SK-N-SH (cell line): ENCODE measurements around the gene MPST. TPM values are rescaled to one million over a fixed set of nuclear protein-coding genes. Genes with fewer than 3 reads are reported as not detected.

Experiments
- CTCF ChIA-PET: fragments of 300-600, 350-600 bp; formaldehyde crosslinking; extraction: SDS; loops from one replicate; lab custom pipeline; 2021; lab: Yijun Ruan, JAX
- POLR2A ChIA-PET: fragments of 350-600 bp; sonication (Branson Sonifier 250); formaldehyde crosslinking; extraction: SDS; loops from one replicate; lab custom pipeline; 2020; ENCODE audit warnings: antibody characterized with exemption, inconsistent platforms; lab: Yijun Ruan, JAX
- DNase-seq: peaks from one replicate; pipeline ENCODE4 v3.0.0; 2012
- H2AFZ ChIP-seq: fragments of 200-600 bp; sonication (generic); 2 replicates; pipeline ENCODE4 v1.8.1; 2016; ENCODE audit warnings: antibody characterized with exemption, mild to moderate bottlenecking, low read depth
- H3F3A ChIP-seq: fragments of 200-600 bp; sonication (generic); replicated peaks from 2 replicates; pipeline ENCODE3; 2016; ENCODE audit warnings: antibody characterized with exemption, mild to moderate bottlenecking; ENCODE audit not compliant: insufficient read depth
- H3K27ac ChIP-seq, 2 experiments: fragments of 200-500 bp in 1 of 2; fragments of 200-600 bp in 1 of 2; sonication (Bioruptor generic) in 1 of 2; sonication (generic), shearing (Covaris generic) in 1 of 2; 2 replicates each; pipeline versions ENCODE4 v1.5.1 to v1.6.1; 2014 to 2016; ENCODE audit warnings: low read depth in 2 of 2, inconsistent platforms in 1 of 2, low read length in 1 of 2, mild to moderate bottlenecking in 1 of 2, mixed read lengths in 1 of 2
- H3K27me3 ChIP-seq: fragments of 200-600 bp; sonication (generic), shearing (Covaris generic); 2 replicates; pipeline ENCODE4 v1.6.1; 2016; ENCODE audit warnings: mixed run types; ENCODE audit not compliant: insufficient read depth
- H3K36me3 ChIP-seq, 2 experiments: fragments of 200-500 bp in 1 of 2; fragments of 200-600 bp in 1 of 2; sonication (Bioruptor generic) in 1 of 2; sonication (generic) in 1 of 2; replicated peaks in 1 of 2; 2 replicates each; pipeline versions ENCODE3 to v1.5.1; 2014 to 2016; ENCODE audit warnings: low read length in 1 of 2, mild to moderate bottlenecking in 1 of 2; ENCODE audit not compliant: insufficient read depth in 2 of 2, control insufficient read depth in 1 of 2
- H3K4me1 ChIP-seq, 2 experiments: fragments of 200-500 bp in 1 of 2; fragments of 200-600 bp in 1 of 2; sonication (Bioruptor generic) in 1 of 2; sonication (generic), shearing (Covaris generic) in 1 of 2; 2 replicates each; pipeline versions ENCODE4 v1.5.1 to v1.6.1; 2014 to 2016; ENCODE audit warnings: low read depth in 1 of 2, low read length in 1 of 2, mixed run types in 1 of 2; ENCODE audit not compliant: insufficient read depth in 2 of 2, control insufficient read depth in 1 of 2
- H3K4me2 ChIP-seq: fragments of 200-600 bp; sonication (generic), shearing (Covaris generic); 2 replicates; pipeline ENCODE4 v1.6.1; 2017; ENCODE audit warnings: mixed run types
- H3K4me3 ChIP-seq, 2 experiments: fragments of 200-500 bp in 1 of 2; fragments of 200-600 bp in 1 of 2; sonication (Bioruptor generic) in 1 of 2; sonication (generic), shearing (Covaris generic) in 1 of 2; 2 replicates each; pipeline versions ENCODE4 v1.5.1 to v1.8.1; 2014 to 2016; ENCODE audit warnings: low read depth in 2 of 2, inconsistent platforms in 1 of 2, low read length in 1 of 2, mild to moderate bottlenecking in 1 of 2, mixed read lengths in 1 of 2, moderate library complexity in 1 of 2
- H3K79me2 ChIP-seq: fragments of 200-600 bp; sonication (generic); 2 replicates; pipeline ENCODE4 v1.8.1; 2017; ENCODE audit warnings: mild to moderate bottlenecking; ENCODE audit not compliant: insufficient read depth
- H3K9ac ChIP-seq: fragments of 200-600 bp; sonication (generic); 2 replicates; pipeline ENCODE4 v1.6.1; 2017; ENCODE audit warnings: mixed run types
- H3K9me2 ChIP-seq: fragments of 200-600 bp; sonication (generic); 2 replicates; pipeline ENCODE4 v1.6.1; 2017; ENCODE audit warnings: mixed run types
- H3K9me3 ChIP-seq: fragments of 200-600 bp; sonication (generic); 2 replicates; pipeline ENCODE4 v1.6.1; 2017; ENCODE audit warnings: mixed run types, mild to moderate bottlenecking, moderate library complexity
- H4K20me1 ChIP-seq: fragments of 200-600 bp; sonication (generic); 2 replicates; pipeline ENCODE4 v1.6.1; 2017; ENCODE audit warnings: mild to moderate bottlenecking, mixed run types; ENCODE audit not compliant: insufficient read depth
- CHD2 ChIP-seq: fragments of 150-350 bp; IDR thresholded peaks from 2 replicates; pipeline ENCODE4 v1.6.1; 2018; ENCODE audit warnings: low read length; ENCODE audit not compliant: partially characterized antibody
- ELF1 ChIP-seq: IDR thresholded peaks from 2 replicates; pipeline ENCODE4 v1.4.0; 2012
- EP300 ChIP-seq, 2 experiments: IDR thresholded peaks; 2 replicates each; pipeline versions ENCODE4 v1.4.0 to v1.6.1; 2012; ENCODE audit warnings: borderline replicate concordance in 1 of 2, low read depth in 1 of 2, low read length in 1 of 2
- FOXJ3 ChIP-seq: sonication (generic); formaldehyde crosslinking; IDR thresholded peaks from 2 replicates; pipeline ENCODE4 v1.5.1; 2020; ENCODE audit warnings: mild to moderate bottlenecking, missing genetic modification reagents
- GABPA ChIP-seq: IDR thresholded peaks from 2 replicates; pipeline ENCODE4 v1.4.0; 2012; ENCODE audit warnings: low read depth, mild to moderate bottlenecking
- GATA2 ChIP-seq: sonication (generic); formaldehyde crosslinking; IDR thresholded peaks from 2 replicates; pipeline ENCODE4 v1.5.0; 2020; ENCODE audit warnings: mild to moderate bottlenecking, missing genetic modification reagents
- NRF1 ChIP-seq: IDR thresholded peaks from 2 replicates; pipeline ENCODE4 v1.6.1; 2012; ENCODE audit warnings: low read depth, mild to moderate bottlenecking, low read length
- RAD21 ChIP-seq: IDR thresholded peaks from 2 replicates; pipeline ENCODE4 v1.6.1; 2012; ENCODE audit warnings: mild to moderate bottlenecking, low read length
- RFX5 ChIP-seq: IDR thresholded peaks from 2 replicates; pipeline ENCODE4 v1.6.1; 2012; ENCODE audit warnings: mild to moderate bottlenecking, improper control_type of control experiment, low read length
- RXRA ChIP-seq: IDR thresholded peaks from 2 replicates; pipeline ENCODE4 v1.4.0; 2012; ENCODE audit warnings: low read depth, mild to moderate bottlenecking, borderline replicate concordance
- SMC3 ChIP-seq: IDR thresholded peaks from 2 replicates; pipeline ENCODE4 v1.6.1; 2012; ENCODE audit warnings: low read depth, low read length, improper control_type of control experiment
- TCF12 ChIP-seq: IDR thresholded peaks from 2 replicates; pipeline ENCODE4 v1.4.0; 2012
- USF1 ChIP-seq: IDR thresholded peaks from 2 replicates; pipeline ENCODE4 v1.4.0; 2012; ENCODE audit warnings: low read depth, borderline replicate concordance
- YY1 ChIP-seq: IDR thresholded peaks from 2 replicates; pipeline ENCODE4 v1.4.0; 2012; ENCODE audit warnings: low read depth, mild to moderate bottlenecking
- ZBTB33 ChIP-seq: IDR thresholded peaks from 2 replicates; pipeline ENCODE4 v1.4.0; 2012; ENCODE audit warnings: low read depth, borderline replicate concordance
- WGBS: methylation state at CpG from one replicate; pipeline ENCODE4 v1.1.6; 2017; ENCODE audit warnings: low lambda C conversion rate; 5-methylcytosine and 5-hydroxymethylcytosine counted together
- polyA plus RNA-seq, 3 experiments: library from polyadenylated mRNA; depleted of rRNA; stranded (reverse); fragments of >200 nt; gene quantifications; 2 replicates each; pipeline ENCODE4 v1.2.3, GENCODE V29; 2012
- TF ChIP-seq, protein P1 (sequence below): fragments of 150-350 bp; IDR thresholded peaks from 2 replicates; pipeline ENCODE4 v1.6.1; 2017; ENCODE audit warnings: antibody characterized with exemption, low read length, low read depth, borderline replicate concordance
- TF ChIP-seq, protein P2 (sequence below): IDR thresholded peaks from 2 replicates; pipeline ENCODE4 v1.4.0; 2012; ENCODE audit warnings: low read depth
- TF ChIP-seq, protein P3 (sequence below): fragments of 150-350 bp; IDR thresholded peaks from 2 replicates; pipeline ENCODE4 v1.6.1; 2016; ENCODE audit warnings: mild to moderate bottlenecking, low read depth, low read length
- TF ChIP-seq, protein P4 (sequence below): IDR thresholded peaks from 2 replicates; pipeline ENCODE4 v1.6.1; 2012; ENCODE audit warnings: mild to moderate bottlenecking, low read depth, low read length, moderate library complexity
- TF ChIP-seq, protein P5 (sequence below): IDR thresholded peaks from 2 replicates; pipeline ENCODE4; 2012

Gene MPST
- polyA plus RNA-seq, 1 of the 3 experiments (the other 2 are of a cell fraction), result 60.4 TPM

- no peak for TF ChIP-seq RXRA
- TF ChIP-seq USF1, result no peak
- TF ChIP-seq RAD21, result no peak
- no peak for TF ChIP-seq GATA2 (CRISPR knock-in tag)
- TF ChIP-seq, protein P1, sequence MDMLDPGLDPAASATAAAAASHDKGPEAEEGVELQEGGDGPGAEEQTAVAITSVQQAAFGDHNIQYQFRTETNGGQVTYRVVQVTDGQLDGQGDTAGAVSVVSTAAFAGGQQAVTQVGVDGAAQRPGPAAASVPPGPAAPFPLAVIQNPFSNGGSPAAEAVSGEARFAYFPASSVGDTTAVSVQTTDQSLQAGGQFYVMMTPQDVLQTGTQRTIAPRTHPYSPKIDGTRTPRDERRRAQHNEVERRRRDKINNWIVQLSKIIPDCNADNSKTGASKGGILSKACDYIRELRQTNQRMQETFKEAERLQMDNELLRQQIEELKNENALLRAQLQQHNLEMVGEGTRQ, result no peak
- TF ChIP-seq, protein P2, sequence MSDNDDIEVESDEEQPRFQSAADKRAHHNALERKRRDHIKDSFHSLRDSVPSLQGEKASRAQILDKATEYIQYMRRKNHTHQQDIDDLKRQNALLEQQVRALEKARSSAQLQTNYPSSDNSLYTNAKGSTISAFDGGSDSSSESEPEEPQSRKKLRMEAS, result no peak
- no peak for TF ChIP-seq NRF1
- no peak for TF ChIP-seq GABPA
- TF ChIP-seq, protein P3, sequence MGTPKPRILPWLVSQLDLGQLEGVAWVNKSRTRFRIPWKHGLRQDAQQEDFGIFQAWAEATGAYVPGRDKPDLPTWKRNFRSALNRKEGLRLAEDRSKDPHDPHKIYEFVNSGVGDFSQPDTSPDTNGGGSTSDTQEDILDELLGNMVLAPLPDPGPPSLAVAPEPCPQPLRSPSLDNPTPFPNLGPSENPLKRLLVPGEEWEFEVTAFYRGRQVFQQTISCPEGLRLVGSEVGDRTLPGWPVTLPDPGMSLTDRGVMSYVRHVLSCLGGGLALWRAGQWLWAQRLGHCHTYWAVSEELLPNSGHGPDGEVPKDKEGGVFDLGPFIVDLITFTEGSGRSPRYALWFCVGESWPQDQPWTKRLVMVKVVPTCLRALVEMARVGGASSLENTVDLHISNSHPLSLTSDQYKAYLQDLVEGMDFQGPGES, result no peak
- no peak for TF ChIP-seq RFX5
- no peak for TF ChIP-seq SMC3
- no peak for TF ChIP-seq FOXJ3 (CRISPR knock-in tag)
- TF ChIP-seq YY1, result no peak
- TF ChIP-seq TCF12, result no peak
- TF ChIP-seq, protein P4, sequence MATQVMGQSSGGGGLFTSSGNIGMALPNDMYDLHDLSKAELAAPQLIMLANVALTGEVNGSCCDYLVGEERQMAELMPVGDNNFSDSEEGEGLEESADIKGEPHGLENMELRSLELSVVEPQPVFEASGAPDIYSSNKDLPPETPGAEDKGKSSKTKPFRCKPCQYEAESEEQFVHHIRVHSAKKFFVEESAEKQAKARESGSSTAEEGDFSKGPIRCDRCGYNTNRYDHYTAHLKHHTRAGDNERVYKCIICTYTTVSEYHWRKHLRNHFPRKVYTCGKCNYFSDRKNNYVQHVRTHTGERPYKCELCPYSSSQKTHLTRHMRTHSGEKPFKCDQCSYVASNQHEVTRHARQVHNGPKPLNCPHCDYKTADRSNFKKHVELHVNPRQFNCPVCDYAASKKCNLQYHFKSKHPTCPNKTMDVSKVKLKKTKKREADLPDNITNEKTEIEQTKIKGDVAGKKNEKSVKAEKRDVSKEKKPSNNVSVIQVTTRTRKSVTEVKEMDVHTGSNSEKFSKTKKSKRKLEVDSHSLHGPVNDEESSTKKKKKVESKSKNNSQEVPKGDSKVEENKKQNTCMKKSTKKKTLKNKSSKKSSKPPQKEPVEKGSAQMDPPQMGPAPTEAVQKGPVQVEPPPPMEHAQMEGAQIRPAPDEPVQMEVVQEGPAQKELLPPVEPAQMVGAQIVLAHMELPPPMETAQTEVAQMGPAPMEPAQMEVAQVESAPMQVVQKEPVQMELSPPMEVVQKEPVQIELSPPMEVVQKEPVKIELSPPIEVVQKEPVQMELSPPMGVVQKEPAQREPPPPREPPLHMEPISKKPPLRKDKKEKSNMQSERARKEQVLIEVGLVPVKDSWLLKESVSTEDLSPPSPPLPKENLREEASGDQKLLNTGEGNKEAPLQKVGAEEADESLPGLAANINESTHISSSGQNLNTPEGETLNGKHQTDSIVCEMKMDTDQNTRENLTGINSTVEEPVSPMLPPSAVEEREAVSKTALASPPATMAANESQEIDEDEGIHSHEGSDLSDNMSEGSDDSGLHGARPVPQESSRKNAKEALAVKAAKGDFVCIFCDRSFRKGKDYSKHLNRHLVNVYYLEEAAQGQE, result no peak
- no peak for TF ChIP-seq CHD2
- TF ChIP-seq ZBTB33, result no peak
- no peak for TF ChIP-seq ELF1
- TF ChIP-seq, protein P5, sequence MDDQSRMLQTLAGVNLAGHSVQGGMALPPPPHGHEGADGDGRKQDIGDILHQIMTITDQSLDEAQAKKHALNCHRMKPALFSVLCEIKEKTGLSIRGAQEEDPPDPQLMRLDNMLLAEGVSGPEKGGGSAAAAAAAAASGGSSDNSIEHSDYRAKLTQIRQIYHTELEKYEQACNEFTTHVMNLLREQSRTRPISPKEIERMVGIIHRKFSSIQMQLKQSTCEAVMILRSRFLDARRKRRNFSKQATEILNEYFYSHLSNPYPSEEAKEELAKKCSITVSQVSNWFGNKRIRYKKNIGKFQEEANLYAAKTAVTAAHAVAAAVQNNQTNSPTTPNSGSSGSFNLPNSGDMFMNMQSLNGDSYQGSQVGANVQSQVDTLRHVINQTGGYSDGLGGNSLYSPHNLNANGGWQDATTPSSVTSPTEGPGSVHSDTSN, result no peak
- no peak for TF ChIP-seq EP300 (IDR thresholded peaks at IDR 0.05; ENCODE audit: borderline replicate concordance in 1 of 2, low read depth in 1 of 2, low read length in 1 of 2)
- TF ChIP-seq, all 33 proteins: peak for 0
- Histone ChIP-seq H3K9ac (no peak overlapping the region), H2AFZ (no peak overlapping the region), H3K79me2 (peaks cover 16% of the 10 kb centered on the region; the same call in 1 of the 2 replicates), H3F3A (no peaks in the 10 kb centered on the region), H4K20me1 (no peaks in the 10 kb centered on the region), H3K9me3 (no peaks in the 10 kb centered on the region), H3K4me3 (no peak overlapping the region), H3K4me2 (no peak overlapping the region), H3K27me3 (no peaks in the 10 kb centered on the region), H3K36me3 (peaks cover 0 to 59% of the 10 kb centered on the region in 2 experiments), H3K4me1 (peaks cover 0 to 10% of the 10 kb centered on the region in 2 experiments; a peak in 1 of 4 replicates), H3K9me2 (no peaks in the 10 kb centered on the region), H3K27ac (no peak overlapping the region)
- no peak for DNase-seq
- 94% methylated on average over 11 of the region's 13 CpGs for WGBS
- CTCF ChIA-PET, result interaction anchor here (1.2 to 1.6 kb wide), 3 partner anchors 20 to 143 kb away, joined by 3 read pairs; no protein-coding TSS in a partner anchor
- POLR2A ChIA-PET, result no interaction called here
Observed at GRCh38 chr22:37056246-37056645, 36.7 kb downstream of the MPST start.
